Natural killer cell (primary cell): Measurements from ENCODE around the gene OXSR1. TPM values are rescaled to one million over a fixed set of nuclear protein-coding genes. Genes with fewer than 3 reads are reported as not detected.

Experiments used
- ATAC-seq, 3 donors: fragments of 150-1000 bp in 2 of 3; fragments of 200-7000 bp in 1 of 3; cut with Tn5 transposase; 1 replicate in 1 of 3; 2 replicates in 2 of 3; pipeline ENCODE4 v1.10.0; 2021; ENCODE audit warnings: mild to moderate bottlenecking in 2 of 3, moderate library complexity in 2 of 3
- DNase-seq, 2 donors: peaks; one replicate each; pipeline versions ENCODE4 v3.0.0 to v3.0.0-alpha.2; 2013 to 2021; ENCODE audit warnings: mixed read lengths in 1 of 2
- H3K27ac ChIP-seq: one replicate; pipeline ENCODE4 v1.5.1; 2013; ENCODE audit warnings: mild to moderate bottlenecking, low read length
- H3K27me3 ChIP-seq: one replicate; pipeline ENCODE4 v1.6.1; 2013; ENCODE audit warnings: low read length; ENCODE audit not compliant: control insufficient read depth, insufficient read depth
- H3K36me3 ChIP-seq: one replicate; pipeline ENCODE4 v1.6.1; 2013; ENCODE audit warnings: low read length; ENCODE audit not compliant: control insufficient read depth, insufficient read depth
- H3K4me1 ChIP-seq: one replicate; pipeline ENCODE4 v1.6.1; 2013; ENCODE audit warnings: low read length; ENCODE audit not compliant: control insufficient read depth, insufficient read depth
- H3K4me3 ChIP-seq: one replicate; pipeline ENCODE4 v1.5.1; 2013; ENCODE audit warnings: low read length
- H3K9me3 ChIP-seq: one replicate; pipeline ENCODE4 v1.6.1; 2013; ENCODE audit warnings: low read length; ENCODE audit not compliant: control insufficient read depth, insufficient read depth
- H3K27ac Mint-ChIP-seq, 2 donors: one replicate each; pipeline ENCODE4 v1.8.0; 2022; ENCODE audit warnings: mild to moderate bottlenecking in 2 of 2, mixed read lengths in 2 of 2, moderate library complexity in 1 of 2
- H3K27me3 Mint-ChIP-seq, 2 donors: one replicate each; pipeline ENCODE4 v1.8.0; 2022; ENCODE audit warnings: low read depth in 2 of 2, mixed read lengths in 2 of 2
- H3K36me3 Mint-ChIP-seq: one replicate; pipeline ENCODE4 v1.8.0; 2022; ENCODE audit warnings: mixed read lengths
- H3K4me1 Mint-ChIP-seq, 2 donors: one replicate each; pipeline ENCODE4 v1.8.0; 2022; ENCODE audit warnings: mixed read lengths in 2 of 2
- H3K4me3 Mint-ChIP-seq: one replicate; pipeline ENCODE4 v1.8.0; 2022; ENCODE audit warnings: mild to moderate bottlenecking, moderate library complexity, mixed read lengths
- H3K9me3 Mint-ChIP-seq, 2 donors: one replicate each; pipeline ENCODE4 v1.8.0; 2022; ENCODE audit warnings: mixed read lengths in 2 of 2
- CTCF ChIP-seq: fragments of 200-600 bp; IDR thresholded peaks from one replicate; pipeline ENCODE4 v1.8.0; 2022; ENCODE audit warnings: antibody characterized with exemption
- WGBS: methylation state at CpG from one replicate; pipeline ENCODE4 v1.1.7; 2013; ENCODE audit warnings: missing lambda C conversion rate; ENCODE audit not compliant: insufficient coverage; 5-methylcytosine and 5-hydroxymethylcytosine counted together
- intact Hi-C: fragments of 100-400 bp; cut with micrococcal nuclease; formaldehyde crosslinking; loops from one replicate; pipeline ENCODE4 v1.14.2; 2022
- total RNA-seq, 4 donors: library from RNA; stranded (reverse); fragments of 120-200 nt in 1 of 4; gene quantifications; one replicate each; pipeline versions ENCODE4 v1.2.3 to v1.2.4, GENCODE V29; 2013 to 2022

OXSR1 gene
- total RNA-seq, 3 donors from 2014 or later (not counting 1 experiment from before 2014, with no cell fraction given) = 37.2 to 46.1 (median 44.0) TPM

GRCh38 chr3:38264779-38265178 lies 99.4 kb downstream of the OXSR1 start:
- no peak for TF ChIP-seq CTCF
- no peaks in the 10 kb centered on the region for H3K36me3 Mint-ChIP-seq
- ATAC-seq (no peak), DNase-seq (no peak)
- peaks cover 0 to 7% of the 10 kb centered on the region in 2 donors for H3K27me3 Mint-ChIP-seq
- no peaks in the 10 kb centered on the region for H3K27me3 ChIP-seq
- H3K36me3 ChIP-seq = no peaks in the 10 kb centered on the region
- H3K4me3 Mint-ChIP-seq = no peak overlapping the region
- 90% methylated on average over 1 of the region's 1 CpG for WGBS
- peaks cover 12% of the 10 kb centered on the region for H3K4me1 ChIP-seq
- H3K9me3 Mint-ChIP-seq = no peaks in the 10 kb centered on the region
- intact Hi-C loops = no loop called here
- no peak overlapping the region for H3K4me3 ChIP-seq
- H3K4me1 Mint-ChIP-seq = peaks cover 15 to 24% of the 10 kb centered on the region in 2 donors
- H3K9me3 ChIP-seq = no peaks in the 10 kb centered on the region
- H3K27ac Mint-ChIP-seq = no peak overlapping the region
- no peak overlapping the region for H3K27ac ChIP-seq

- peaks cover 0 to 7% of the 10 kb centered on the region in 2 donors for H3K27me3 Mint-ChIP-seq
- no peak within 1 kb of the TSS for H3K27ac ChIP-seq
- DNase-seq (no peak), ATAC-seq (no peak)
- no peak within 1 kb of the TSS for H3K4me3 Mint-ChIP-seq
- WGBS = 95% methylated on average over 8 of the region's 9 CpGs
- H3K27ac Mint-ChIP-seq = no peak within 1 kb of the TSS
- H3K36me3 ChIP-seq = no peaks in the 10 kb centered on the region
- H3K9me3 Mint-ChIP-seq = no peaks in the 10 kb centered on the region
- no peaks in the 10 kb centered on the region for H3K36me3 Mint-ChIP-seq
- H3K4me1 ChIP-seq = peaks cover 12% of the 10 kb centered on the region
- peaks cover 9 to 18% of the 10 kb centered on the region in 2 donors for H3K4me1 Mint-ChIP-seq
- H3K9me3 ChIP-seq = no peaks in the 10 kb centered on the region
- TF ChIP-seq CTCF = no peak
- no peaks in the 10 kb centered on the region for H3K27me3 ChIP-seq
- intact Hi-C loops = no loop called here
- no peak within 1 kb of the TSS for H3K4me3 ChIP-seq
Observed at GRCh38 chr3:38265604-38266307, 100.4 kb downstream of the OXSR1 start, which contains the start of gene SLC22A13. Gene SLC22A13, plus strand, starts transcription at chr3:38265812. Its CDS starts 49 bp downstream, at chr3:38265861.

- WGBS = 85% methylated on average over 1 of the region's 1 CpG
- DNase-seq (no peak), ATAC-seq (no peak)
- Mint-ChIP-seq H3K9me3 (no peaks in the 10 kb centered on the region), H3K27ac (no peak overlapping the region), H3K4me1 (peaks cover 9 to 18% of the 10 kb centered on the region in 2 donors), H3K36me3 (no peaks in the 10 kb centered on the region), H3K4me3 (no peak overlapping the region), H3K27me3 (peaks cover 0 to 7% of the 10 kb centered on the region in 2 donors)
- no peaks in the 10 kb centered on the region for H3K27me3 ChIP-seq
- no peaks in the 10 kb centered on the region for H3K36me3 ChIP-seq
- H3K4me3 ChIP-seq = no peak overlapping the region
- intact Hi-C loops = no loop called here
- no peaks in the 10 kb centered on the region for H3K9me3 ChIP-seq
- H3K27ac ChIP-seq = no peak overlapping the region
- TF ChIP-seq CTCF = no peak
- H3K4me1 ChIP-seq = peaks cover 12% of the 10 kb centered on the region
Observed at GRCh38 chr3:38266810-38267209, 101.5 kb downstream of the OXSR1 start.
